SH-SY5Y (cell line): ENCODE measurements around the gene ROR1.

Source experiments
- GATA2 ChIP-seq: IDR thresholded peaks from 2 replicates; pipeline ENCODE4 v1.6.1; 2011; ENCODE audit warnings: mild to moderate bottlenecking, low read depth, low read length
- GATA3 ChIP-seq: IDR thresholded peaks from 2 replicates; pipeline ENCODE4 v1.6.1; 2011; ENCODE audit warnings: low read depth, mild to moderate bottlenecking, low read length, moderate library complexity

ROR1 gene

GRCh38 chr1:63750721-63751120, 23.1 kb upstream of the ROR1 start:
- no peak for TF ChIP-seq GATA2

GRCh38 chr1:63752176-63752575, 21.6 kb upstream of the ROR1 start:
- TF ChIP-seq GATA3 (no peak), GATA2 (no peak)

- TF ChIP-seq GATA2 (no peak), GATA3 (no peak)
Measured at GRCh38 chr1:63753591-63753990, 20.2 kb upstream of the ROR1 start.

GRCh38 chr1:63756839-63757238, 17.0 kb upstream of the ROR1 start:
- TF ChIP-seq GATA2 (no peak), GATA3 (no peak)

- no peak for TF ChIP-seq GATA3
- no peak for TF ChIP-seq GATA2
Measured at GRCh38 chr1:63757334-63757733, 16.5 kb upstream of the ROR1 start.

- TF ChIP-seq GATA2 (peak; percentile 35), GATA3 (no peak)
Measured at GRCh38 chr1:63758791-63759190, 15.0 kb upstream of the ROR1 start.

GRCh38 chr1:63759778-63760177, 14.0 kb upstream of the ROR1 start:
- TF ChIP-seq GATA3, result no peak
- no peak for TF ChIP-seq GATA2

GRCh38 chr1:63770381-63770780, 3.4 kb upstream of the ROR1 start:
- TF ChIP-seq GATA3 (no peak), GATA2 (no peak)

- TF ChIP-seq GATA2 (no peak), GATA3 (no peak)
Measured at GRCh38 chr1:63772201-63772600, 1.6 kb upstream of the ROR1 start.

GRCh38 chr1:63772876-63773275, 941 bp upstream of the ROR1 start:
- no peak for TF ChIP-seq GATA2
- no peak for TF ChIP-seq GATA3

GRCh38 chr1:63773496-63773814, 362 bp upstream of the ROR1 start:
- TF ChIP-seq GATA2 (no peak), GATA3 (no peak)

GRCh38 chr1:63774617-63775417, 1.0 kb downstream of the ROR1 start:
- TF ChIP-seq GATA2, result no peak; the same call in 1 of the 2 replicates

GRCh38 chr1:63775418-63776127, 1.8 kb downstream of the ROR1 start:
- no peak for TF ChIP-seq GATA2
- no peak for TF ChIP-seq GATA3

GRCh38 chr1:63777286-63777685, 3.5 kb downstream of the ROR1 start:
- no peak for TF ChIP-seq GATA2
- TF ChIP-seq GATA3, result no peak
